ENCODE measurements around the gene DMRTA2.

Gene DMRTA2

GRCh38 chr1:50373532-50373931 is 49.7 kb downstream of the DMRTA2 start:
- DNase-seq (ENCODE audit: low read depth): no peak

GRCh38 chr1:50371749-50372148 is 51.5 kb downstream of the DMRTA2 start:
- DNase-seq (ENCODE audit: low read depth): no peak

- no peak for DNase-seq (ENCODE audit: low read depth)
These were observed 53.4 kb downstream of the DMRTA2 start for GRCh38 chr1:50369830-50370229.

GRCh38 chr1:50369008-50369634 is 54.1 kb downstream of the DMRTA2 start:
- DNase-seq (ENCODE audit: low read depth): no peak

- DNase-seq (ENCODE audit: low read depth): no peak
These were observed 54.9 kb downstream of the DMRTA2 start for GRCh38 chr1:50368179-50369007.

Measured in stromal cell of bone marrow (primary cell).